GM23338 (cell line): ENCODE results near the gene SLC16A13.
A peak's percentile ranks its signal among the peaks of the same experiment; 100 is the strongest.

ENCODE experiments used
- EZH2 ChIP-seq: fragments of 200-600 bp; sonication (generic); IDR thresholded peaks from one replicate; pipeline ENCODE4 v1.8.0; 2017; ENCODE audit warnings: antibody characterized with exemption, mild to moderate bottlenecking, low read depth; ENCODE audit not compliant: unreplicated experiment
- NANOG ChIP-seq: IDR thresholded peaks from 2 replicates; pipeline ENCODE4 v1.6.1; 2016; ENCODE audit warnings: antibody characterized with exemption, borderline replicate concordance
- POLR2AphosphoS5 ChIP-seq: IDR thresholded peaks from 2 replicates; pipeline ENCODE4 v1.6.1; 2016; ENCODE audit warnings: antibody characterized with exemption, low read depth
- STAT1 ChIP-seq: IDR thresholded peaks from one replicate; pipeline ENCODE4 v1.6.1; 2016; ENCODE audit warnings: antibody characterized with exemption; ENCODE audit not compliant: unreplicated experiment
- ZNF331 ChIP-seq: fragments of 250-450 bp; sonication (Bioruptor Pico); IDR thresholded peaks from 2 replicates; pipeline ENCODE4 v1.5.0; 2020; ENCODE audit warnings: low read depth, mild to moderate bottlenecking, moderate library complexity
- TF ChIP-seq, protein P1 (sequence below), 2 experiments: fragments of 200-600 bp in 1 of 2; sonication (generic) in 1 of 2; conservative IDR thresholded peaks; 2 replicates each; pipeline versions ENCODE4 v1.5.1 to v1.6.1; 2016 to 2017; ENCODE audit warnings: antibody characterized with exemption in 2 of 2, low read depth in 2 of 2, mild to moderate bottlenecking in 2 of 2, moderate library complexity in 1 of 2
- TF ChIP-seq, protein P2 (sequence below): IDR thresholded peaks from one replicate; pipeline ENCODE4 v1.6.1; 2018; ENCODE audit warnings: antibody characterized with exemption; ENCODE audit not compliant: unreplicated experiment
- TF ChIP-seq, protein P3 (sequence below): IDR thresholded peaks from 2 replicates; pipeline ENCODE4 v1.6.1; 2016; ENCODE audit warnings: antibody characterized with exemption

DNA sequence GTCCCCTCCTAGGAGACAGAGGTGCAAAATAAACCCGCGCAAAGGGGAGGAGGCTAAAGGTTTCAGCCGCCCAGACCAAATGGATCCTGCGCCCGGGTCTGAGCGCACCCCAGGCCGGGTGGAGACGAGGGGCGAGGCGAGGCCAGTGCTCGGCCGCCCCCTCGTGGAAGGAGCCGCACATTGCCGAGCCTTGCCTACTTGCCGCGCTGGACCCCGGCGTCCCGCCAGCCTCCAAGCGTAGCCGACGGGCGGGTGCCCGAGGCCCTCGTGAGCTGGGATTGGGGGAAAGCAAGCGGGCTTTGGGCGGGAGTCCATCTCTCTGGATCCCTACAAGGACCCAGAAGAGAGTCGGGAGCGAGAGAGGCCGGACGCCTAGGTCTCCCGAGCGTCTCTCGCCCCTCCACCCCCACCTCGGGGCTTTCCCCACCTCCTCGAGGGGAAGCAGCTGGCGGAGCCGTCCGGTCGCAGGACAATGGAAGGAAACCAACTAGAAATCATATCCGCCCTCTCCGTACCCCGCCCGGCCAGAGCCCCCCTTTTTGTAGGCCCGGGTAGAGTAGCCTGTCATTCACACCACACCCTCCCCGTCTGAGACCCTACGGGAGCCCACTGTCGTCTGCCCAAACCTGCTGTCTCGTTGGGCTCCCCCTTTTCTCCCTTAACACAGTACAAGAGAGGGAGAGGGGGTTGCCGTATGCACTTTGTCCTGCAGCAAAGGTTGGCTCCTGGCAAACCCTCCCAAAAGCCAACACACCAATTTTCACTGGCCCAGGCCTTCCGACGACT lies 13.6 kb upstream of the SLC16A13 start:
- TF ChIP-seq EZH2 (no peak), NANOG (no peak), POLR2AphosphoS5 (no peak), STAT1 (no peak), ZNF331 (CRISPR knock-in tag) (no peak)
- TF ChIP-seq, protein P1, sequence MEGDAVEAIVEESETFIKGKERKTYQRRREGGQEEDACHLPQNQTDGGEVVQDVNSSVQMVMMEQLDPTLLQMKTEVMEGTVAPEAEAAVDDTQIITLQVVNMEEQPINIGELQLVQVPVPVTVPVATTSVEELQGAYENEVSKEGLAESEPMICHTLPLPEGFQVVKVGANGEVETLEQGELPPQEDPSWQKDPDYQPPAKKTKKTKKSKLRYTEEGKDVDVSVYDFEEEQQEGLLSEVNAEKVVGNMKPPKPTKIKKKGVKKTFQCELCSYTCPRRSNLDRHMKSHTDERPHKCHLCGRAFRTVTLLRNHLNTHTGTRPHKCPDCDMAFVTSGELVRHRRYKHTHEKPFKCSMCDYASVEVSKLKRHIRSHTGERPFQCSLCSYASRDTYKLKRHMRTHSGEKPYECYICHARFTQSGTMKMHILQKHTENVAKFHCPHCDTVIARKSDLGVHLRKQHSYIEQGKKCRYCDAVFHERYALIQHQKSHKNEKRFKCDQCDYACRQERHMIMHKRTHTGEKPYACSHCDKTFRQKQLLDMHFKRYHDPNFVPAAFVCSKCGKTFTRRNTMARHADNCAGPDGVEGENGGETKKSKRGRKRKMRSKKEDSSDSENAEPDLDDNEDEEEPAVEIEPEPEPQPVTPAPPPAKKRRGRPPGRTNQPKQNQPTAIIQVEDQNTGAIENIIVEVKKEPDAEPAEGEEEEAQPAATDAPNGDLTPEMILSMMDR (conservative IDR thresholded peaks at IDR 0.05; ENCODE audit: low read depth in 2 of 2) = peak; percentile 75 to 87
- TF ChIP-seq, protein P2, sequence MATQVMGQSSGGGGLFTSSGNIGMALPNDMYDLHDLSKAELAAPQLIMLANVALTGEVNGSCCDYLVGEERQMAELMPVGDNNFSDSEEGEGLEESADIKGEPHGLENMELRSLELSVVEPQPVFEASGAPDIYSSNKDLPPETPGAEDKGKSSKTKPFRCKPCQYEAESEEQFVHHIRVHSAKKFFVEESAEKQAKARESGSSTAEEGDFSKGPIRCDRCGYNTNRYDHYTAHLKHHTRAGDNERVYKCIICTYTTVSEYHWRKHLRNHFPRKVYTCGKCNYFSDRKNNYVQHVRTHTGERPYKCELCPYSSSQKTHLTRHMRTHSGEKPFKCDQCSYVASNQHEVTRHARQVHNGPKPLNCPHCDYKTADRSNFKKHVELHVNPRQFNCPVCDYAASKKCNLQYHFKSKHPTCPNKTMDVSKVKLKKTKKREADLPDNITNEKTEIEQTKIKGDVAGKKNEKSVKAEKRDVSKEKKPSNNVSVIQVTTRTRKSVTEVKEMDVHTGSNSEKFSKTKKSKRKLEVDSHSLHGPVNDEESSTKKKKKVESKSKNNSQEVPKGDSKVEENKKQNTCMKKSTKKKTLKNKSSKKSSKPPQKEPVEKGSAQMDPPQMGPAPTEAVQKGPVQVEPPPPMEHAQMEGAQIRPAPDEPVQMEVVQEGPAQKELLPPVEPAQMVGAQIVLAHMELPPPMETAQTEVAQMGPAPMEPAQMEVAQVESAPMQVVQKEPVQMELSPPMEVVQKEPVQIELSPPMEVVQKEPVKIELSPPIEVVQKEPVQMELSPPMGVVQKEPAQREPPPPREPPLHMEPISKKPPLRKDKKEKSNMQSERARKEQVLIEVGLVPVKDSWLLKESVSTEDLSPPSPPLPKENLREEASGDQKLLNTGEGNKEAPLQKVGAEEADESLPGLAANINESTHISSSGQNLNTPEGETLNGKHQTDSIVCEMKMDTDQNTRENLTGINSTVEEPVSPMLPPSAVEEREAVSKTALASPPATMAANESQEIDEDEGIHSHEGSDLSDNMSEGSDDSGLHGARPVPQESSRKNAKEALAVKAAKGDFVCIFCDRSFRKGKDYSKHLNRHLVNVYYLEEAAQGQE = no peak
- TF ChIP-seq, protein P3, sequence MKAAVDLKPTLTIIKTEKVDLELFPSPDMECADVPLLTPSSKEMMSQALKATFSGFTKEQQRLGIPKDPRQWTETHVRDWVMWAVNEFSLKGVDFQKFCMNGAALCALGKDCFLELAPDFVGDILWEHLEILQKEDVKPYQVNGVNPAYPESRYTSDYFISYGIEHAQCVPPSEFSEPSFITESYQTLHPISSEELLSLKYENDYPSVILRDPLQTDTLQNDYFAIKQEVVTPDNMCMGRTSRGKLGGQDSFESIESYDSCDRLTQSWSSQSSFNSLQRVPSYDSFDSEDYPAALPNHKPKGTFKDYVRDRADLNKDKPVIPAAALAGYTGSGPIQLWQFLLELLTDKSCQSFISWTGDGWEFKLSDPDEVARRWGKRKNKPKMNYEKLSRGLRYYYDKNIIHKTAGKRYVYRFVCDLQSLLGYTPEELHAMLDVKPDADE = no peak
